HCT116 (cell line): Measurements from ENCODE around the gene FSD1L. TPM values are rescaled to one million over a fixed set of nuclear protein-coding genes. Genes with fewer than 3 reads are reported as not detected.
"Not testable (repeated sequence)": the region's sequence is repeated elsewhere in the genome, so short reads cannot be mapped to it uniquely, and the experiment has no call there.

Experiments
- ATAC-seq: fragments of 200-7000 bp; cut with Tn5 transposase; 2 replicates; pipeline ENCODE4 v1.9.1; 2020; ENCODE audit warnings: mild to moderate bottlenecking, moderate library complexity
- BruUV-seq: library from RNA; stranded (reverse); fragments of 400-500 nt; replicated peaks from 2 replicates; lab custom pipeline; 2021; lab: Mats Ljungman, UMichigan
- CTCF ChIA-PET: fragments of 300-600 bp; sonication (Branson Sonifier 250); formaldehyde crosslinking; loops from one replicate; lab custom pipeline; 2021; ENCODE audit warnings: antibody characterized with exemption; lab: Charles Lee
- POLR2A ChIA-PET: fragments of 300-600, 350-600 bp; sonication (Branson Sonifier 250); formaldehyde crosslinking; loops from one replicate; lab custom pipeline; 2021; ENCODE audit warnings: antibody characterized with exemption; lab: Charles Lee
- RAD21 ChIA-PET, 2 experiments: fragments of 300-600 bp; sonication (Branson Sonifier 250); formaldehyde crosslinking; loops; one replicate each; lab custom pipeline; 2023; ENCODE audit warnings: low total read pairs in 2 of 2; ENCODE audit not compliant: uncharacterized antibody in 2 of 2, unreplicated experiment in 2 of 2, low non-redundant PET in 1 of 2; lab: Charles Lee
- DNase-seq: peaks from one replicate; pipeline ENCODE4 v3.0.0-alpha.2; 2010; ENCODE audit warnings: low read depth, low spot score
- H2AFZ ChIP-seq: fragments of 200-600 bp; shearing (Covaris generic), sonication (generic); 2 replicates; pipeline ENCODE4 v1.6.1; 2017; ENCODE audit warnings: low read depth, mixed run types, mixed read lengths, antibody characterized with exemption, low read length; ENCODE audit not compliant: poor library complexity, severe bottlenecking
- H3K27ac ChIP-seq: 2 replicates; pipeline ENCODE4 v1.5.1; 2012; ENCODE audit warnings: low read depth, low read length
- H3K27me3 ChIP-seq: fragments of 200-600 bp; sonication (generic); 2 replicates; pipeline ENCODE4 v1.6.1; 2016; ENCODE audit warnings: mixed run types, low read length, mixed read lengths; ENCODE audit not compliant: insufficient read depth
- H3K36me3 ChIP-seq, 2 experiments: fragments of 200-500 bp in 1 of 2; fragments of 200-600 bp in 1 of 2; sonication (Bioruptor generic) in 1 of 2; sonication (generic) in 1 of 2; 2 replicates each; pipeline versions ENCODE4 v1.5.1 to v1.6.1; 2014 to 2016; ENCODE audit warnings: low read length in 2 of 2, inconsistent platforms in 1 of 2, mixed read lengths in 1 of 2, mixed run types in 1 of 2; ENCODE audit not compliant: insufficient read depth in 2 of 2, control insufficient read depth in 1 of 2
- H3K4me1 ChIP-seq, 2 experiments: fragments of 200-600 bp in 1 of 2; sonication (generic) in 1 of 2; 2 replicates each; pipeline versions ENCODE4 v1.5.1 to v1.6.1; 2012 to 2017; ENCODE audit warnings: low read length in 2 of 2, inconsistent platforms in 1 of 2, mild to moderate bottlenecking in 1 of 2, mixed read lengths in 1 of 2, mixed run types in 1 of 2, moderate library complexity in 1 of 2; ENCODE audit not compliant: insufficient read depth in 2 of 2, control insufficient read depth in 1 of 2
- H3K4me2 ChIP-seq: fragments of 200-600 bp; sonication (generic); 2 replicates; pipeline ENCODE4 v1.6.1; 2017; ENCODE audit warnings: mixed run types, low read length, mixed read lengths
- H3K4me3 ChIP-seq, 2 experiments: fragments of 200-600 bp in 1 of 2; sonication (generic) in 1 of 2; replicated peaks in 1 of 2; 2 replicates each; pipeline ENCODE4 v1.5.1; 2011 to 2016; ENCODE audit warnings: low read length in 2 of 2, control low read depth in 1 of 2, low read depth in 1 of 2, mild to moderate bottlenecking in 1 of 2, mixed read lengths in 1 of 2, mixed run types in 1 of 2
- H3K79me2 ChIP-seq: fragments of 200-600 bp; sonication (generic); 2 replicates; pipeline ENCODE4 v1.6.1; 2017; ENCODE audit warnings: mild to moderate bottlenecking, mixed run types, low read length, moderate library complexity, mixed read lengths; ENCODE audit not compliant: insufficient read depth
- H3K9ac ChIP-seq: fragments of 200-600 bp; sonication (generic); 2 replicates; pipeline ENCODE4 v1.6.1; 2016; ENCODE audit warnings: low read length, mixed read lengths
- H3K9me2 ChIP-seq: fragments of 200-600 bp; sonication (generic), shearing (Covaris generic); 2 replicates; pipeline ENCODE4 v1.6.1; 2017; ENCODE audit warnings: mixed run types, mild to moderate bottlenecking, moderate library complexity; ENCODE audit not compliant: insufficient read depth
- H3K9me3 ChIP-seq, 2 experiments: fragments of 200-500 bp in 1 of 2; fragments of 200-600 bp in 1 of 2; sonication (Bioruptor generic) in 1 of 2; sonication (generic) in 1 of 2; 2 replicates each; pipeline ENCODE4 v1.6.1; 2014 to 2017; ENCODE audit warnings: low read length in 2 of 2, mixed read lengths in 2 of 2, inconsistent platforms in 1 of 2, low read depth in 1 of 2, mild to moderate bottlenecking in 1 of 2, mixed run types in 1 of 2, moderate library complexity in 1 of 2; ENCODE audit not compliant: control insufficient read depth in 1 of 2, insufficient read depth in 1 of 2
- H4K20me1 ChIP-seq: fragments of 200-600 bp; sonication (generic), shearing (Covaris generic); 2 replicates; pipeline ENCODE4 v1.6.1; 2017; ENCODE audit warnings: mixed run types, mild to moderate bottlenecking, moderate library complexity; ENCODE audit not compliant: insufficient read depth
- CEBPB ChIP-seq: IDR thresholded peaks from 2 replicates; pipeline ENCODE4 v1.6.1; 2012; ENCODE audit warnings: low read depth
- EGR1 ChIP-seq: IDR thresholded peaks from 2 replicates; pipeline ENCODE4 v1.6.1; 2012; ENCODE audit warnings: low read depth
- ELF1 ChIP-seq: IDR thresholded peaks from 2 replicates; pipeline ENCODE4 v1.6.1; 2012; ENCODE audit warnings: low read depth, borderline replicate concordance
- EZH2 ChIP-seq: fragments of 200-600 bp; sonication (generic); IDR thresholded peaks from 2 replicates; pipeline ENCODE4 v1.6.1; 2017; ENCODE audit warnings: antibody characterized with exemption, mixed run types
- EZH2phosphoT487 ChIP-seq: fragments of 200-600 bp; IDR thresholded peaks from 2 replicates; pipeline ENCODE4 v1.6.1; 2018; ENCODE audit warnings: antibody characterized with exemption, borderline replicate concordance
- FOSL1 ChIP-seq: IDR thresholded peaks from 2 replicates; pipeline ENCODE4 v1.6.1; 2012; ENCODE audit warnings: low read depth
- JUND ChIP-seq: IDR thresholded peaks from 2 replicates; pipeline ENCODE4 v1.6.1; 2012
- POLR2A ChIP-seq: IDR thresholded peaks from 2 replicates; pipeline ENCODE4 v1.7.0; 2011; ENCODE audit warnings: borderline replicate concordance; ENCODE audit not compliant: insufficient read depth, insufficient read length; ENCODE audit errors: extremely low read depth
- POLR2AphosphoS5 ChIP-seq: IDR thresholded peaks from 2 replicates; pipeline ENCODE4 v1.6.1; 2011; ENCODE audit warnings: mild to moderate bottlenecking, low read depth, low read length, moderate library complexity
- SP1 ChIP-seq: IDR thresholded peaks from 2 replicates; pipeline ENCODE4 v1.6.1; 2012; ENCODE audit warnings: low read depth
- SRF ChIP-seq: IDR thresholded peaks from 2 replicates; pipeline ENCODE4 v1.6.1; 2012; ENCODE audit warnings: low read depth
- TCF7L2 ChIP-seq: IDR thresholded peaks from 2 replicates; pipeline ENCODE4 v1.7.0; 2011; ENCODE audit warnings: borderline replicate concordance, inconsistent platforms; ENCODE audit not compliant: insufficient read depth, insufficient read length; ENCODE audit errors: extremely low read depth
- ZFX ChIP-seq: fragments of 450-650 bp; IDR thresholded peaks from 2 replicates; pipeline ENCODE4 v1.6.1; 2017
- ZNF274 ChIP-seq: fragments of 200-500 bp; sonication (Bioruptor generic); IDR thresholded peaks from 2 replicates; pipeline ENCODE4 v1.6.1; 2014; ENCODE audit warnings: mild to moderate bottlenecking, low read depth, low read length, inconsistent platforms
- intact Hi-C: fragments of 100-400 bp; cut with micrococcal nuclease; formaldehyde crosslinking; loops from 2 replicates; pipeline ENCODE4 v1.10.0; 2022
- total RNA-seq: library from RNA; stranded (reverse); gene quantifications from one replicate; pipeline ENCODE4 v1.2.1, GENCODE V29; 2021; ENCODE audit not compliant: unreplicated experiment
- TF ChIP-seq, protein P1 (sequence below): IDR thresholded peaks from 2 replicates; pipeline ENCODE4 v1.6.1; 2012
- TF ChIP-seq, protein P2 (sequence below): IDR thresholded peaks from 2 replicates; pipeline ENCODE4 v1.6.1; 2012
- TF ChIP-seq, protein P3 (sequence below), 3 experiments: fragments of 200-600 bp in 1 of 3; sonication (generic) in 1 of 3; IDR thresholded peaks in 2 of 3; conservative IDR thresholded peaks in 1 of 3; 2 replicates each; pipeline ENCODE4 v1.5.1; 2012 to 2017; ENCODE audit warnings: low read depth in 2 of 3, low read length in 2 of 3, antibody characterized with exemption in 1 of 3, borderline replicate concordance in 1 of 3, control low read depth in 1 of 3, mild to moderate bottlenecking in 1 of 3, mixed read lengths in 1 of 3, mixed run types in 1 of 3, moderate library complexity in 1 of 3; ENCODE audit not compliant: insufficient read depth in 1 of 3

The FSD1L gene
- total RNA-seq, 1 experiment from 2014 or later = 5.5 TPM

GRCh38 chr9:105572455-105572854 lies 124.6 kb downstream of the FSD1L start:
- H3K9me3 ChIP-seq = no peaks in the 10 kb centered on the region
- H2AFZ ChIP-seq = no peak overlapping the region
- POLR2A ChIA-PET = no interaction called here
- no peaks in the 10 kb centered on the region for H3K9me2 ChIP-seq
- no peak overlapping the region for H3K4me2 ChIP-seq
- H3K9ac ChIP-seq = no peak overlapping the region
- no peaks in the 10 kb centered on the region for H3K79me2 ChIP-seq
- TF ChIP-seq, protein P1, sequence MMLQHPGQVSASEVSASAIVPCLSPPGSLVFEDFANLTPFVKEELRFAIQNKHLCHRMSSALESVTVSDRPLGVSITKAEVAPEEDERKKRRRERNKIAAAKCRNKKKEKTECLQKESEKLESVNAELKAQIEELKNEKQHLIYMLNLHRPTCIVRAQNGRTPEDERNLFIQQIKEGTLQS = no peak
- TF ChIP-seq POLR2AphosphoS5 = no peak
- TF ChIP-seq POLR2A = no peak
- TF ChIP-seq, protein P2, sequence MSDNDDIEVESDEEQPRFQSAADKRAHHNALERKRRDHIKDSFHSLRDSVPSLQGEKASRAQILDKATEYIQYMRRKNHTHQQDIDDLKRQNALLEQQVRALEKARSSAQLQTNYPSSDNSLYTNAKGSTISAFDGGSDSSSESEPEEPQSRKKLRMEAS = no peak
- no peak for TF ChIP-seq SP1
- TF ChIP-seq SRF = no peak
- no peak for TF ChIP-seq ELF1
- TF ChIP-seq, protein P3, sequence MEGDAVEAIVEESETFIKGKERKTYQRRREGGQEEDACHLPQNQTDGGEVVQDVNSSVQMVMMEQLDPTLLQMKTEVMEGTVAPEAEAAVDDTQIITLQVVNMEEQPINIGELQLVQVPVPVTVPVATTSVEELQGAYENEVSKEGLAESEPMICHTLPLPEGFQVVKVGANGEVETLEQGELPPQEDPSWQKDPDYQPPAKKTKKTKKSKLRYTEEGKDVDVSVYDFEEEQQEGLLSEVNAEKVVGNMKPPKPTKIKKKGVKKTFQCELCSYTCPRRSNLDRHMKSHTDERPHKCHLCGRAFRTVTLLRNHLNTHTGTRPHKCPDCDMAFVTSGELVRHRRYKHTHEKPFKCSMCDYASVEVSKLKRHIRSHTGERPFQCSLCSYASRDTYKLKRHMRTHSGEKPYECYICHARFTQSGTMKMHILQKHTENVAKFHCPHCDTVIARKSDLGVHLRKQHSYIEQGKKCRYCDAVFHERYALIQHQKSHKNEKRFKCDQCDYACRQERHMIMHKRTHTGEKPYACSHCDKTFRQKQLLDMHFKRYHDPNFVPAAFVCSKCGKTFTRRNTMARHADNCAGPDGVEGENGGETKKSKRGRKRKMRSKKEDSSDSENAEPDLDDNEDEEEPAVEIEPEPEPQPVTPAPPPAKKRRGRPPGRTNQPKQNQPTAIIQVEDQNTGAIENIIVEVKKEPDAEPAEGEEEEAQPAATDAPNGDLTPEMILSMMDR (IDR thresholded peaks at IDR 0.05 in 2 of 3, conservative IDR thresholded peaks at IDR 0.05 in 1 of 3; ENCODE audit: borderline replicate concordance in 1 of 3, insufficient read depth in 1 of 3, low read depth in 2 of 3, low read length in 2 of 3) = no peak
- TF ChIP-seq ZFX = no peak
- TF ChIP-seq EGR1 = no peak
- TF ChIP-seq FOSL1 = no peak
- no peak for TF ChIP-seq CEBPB
- no peak for TF ChIP-seq EZH2
- no peak for TF ChIP-seq JUND
- no peak for TF ChIP-seq ZNF274
- no peak for TF ChIP-seq TCF7L2
- TF ChIP-seq EZH2phosphoT487 = no peak
- RAD21 ChIA-PET = no interaction called here
- H3K4me1 ChIP-seq = no peaks in the 10 kb centered on the region
- no peak for ATAC-seq
- no peak overlapping the region for H3K4me3 ChIP-seq
- H3K27me3 ChIP-seq = no peaks in the 10 kb centered on the region
- DNase-seq = no peak
- intact Hi-C loops = no loop called here
- no TSS peak for BruUV-seq
- H3K36me3 ChIP-seq = no peaks in the 10 kb centered on the region; a peak in 1 of 4 replicates
- CTCF ChIA-PET = no interaction called here
- no peak overlapping the region for H3K27ac ChIP-seq
- H4K20me1 ChIP-seq = no peaks in the 10 kb centered on the region

DNA sequence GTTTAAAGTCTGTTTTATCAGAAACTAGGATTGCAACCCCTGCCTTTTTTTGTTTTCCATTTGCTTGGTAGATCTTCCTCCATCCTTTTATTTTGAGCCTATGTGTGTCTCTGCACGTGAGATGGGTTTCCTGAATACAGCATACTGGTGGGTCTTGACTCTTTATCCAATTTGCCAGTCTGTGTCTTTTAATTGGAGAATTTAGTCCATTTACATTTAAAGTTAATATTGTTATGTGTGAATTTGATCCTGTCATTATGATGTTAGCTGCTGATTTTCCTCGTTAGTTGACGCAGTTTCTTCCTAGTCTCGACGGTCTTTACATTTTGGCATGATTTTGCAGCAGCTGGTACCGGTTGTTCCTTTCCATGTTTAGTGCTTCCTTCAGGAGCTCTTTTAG lies 132.1 kb downstream of the FSD1L start:
- BruUV-seq, H2AFZ ChIP-seq, H3K9me2 ChIP-seq, H3K79me2 ChIP-seq, RAD21 ChIA-PET, intact Hi-C loops, H3K27me3 ChIP-seq, H4K20me1 ChIP-seq, ATAC-seq, H3K4me2 ChIP-seq, H3K9ac ChIP-seq, H3K4me3 ChIP-seq, H3K27ac ChIP-seq, H3K9me3 ChIP-seq, H3K4me1 ChIP-seq, CTCF ChIA-PET, POLR2A ChIA-PET, DNase-seq, H3K36me3 ChIP-seq: not testable (repeated sequence)
